GM21526 (cell line): ENCODE data around the gene KLHL4.
"Not testable (repeated sequence)": the region's sequence is repeated elsewhere in the genome, so short reads cannot be mapped to it uniquely, and the experiment has no call there.

Experiments
- ATAC-seq: cut with Tn5 transposase; IDR thresholded peaks from one replicate; pipeline ENCODE4 v1.9.1; 2021; ENCODE audit warnings: moderate library complexity; ENCODE audit not compliant: unreplicated experiment, low FRiP score

KLHL4 gene

DNA sequence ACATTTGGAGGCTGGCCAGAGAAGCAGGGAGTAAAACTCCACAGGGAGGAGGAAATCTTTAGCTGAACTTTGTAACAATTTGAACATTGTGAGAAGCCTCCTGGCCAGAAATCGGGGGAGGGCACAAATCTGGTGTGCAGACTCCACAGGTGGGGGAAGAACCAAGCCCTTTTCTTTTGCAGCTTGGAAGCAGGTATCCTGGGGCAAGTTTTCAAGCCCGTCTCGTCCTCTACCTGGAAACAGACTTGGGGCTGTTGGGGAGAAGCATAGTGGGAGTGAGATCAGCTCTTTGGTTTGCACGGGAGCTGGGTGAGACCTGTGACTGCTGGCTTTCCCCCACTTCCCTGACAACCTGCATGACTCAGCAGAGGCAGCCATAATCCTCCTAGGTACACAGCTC is 123.8 kb downstream of the KLHL4 start:
- not testable (repeated sequence) for ATAC-seq

DNA sequence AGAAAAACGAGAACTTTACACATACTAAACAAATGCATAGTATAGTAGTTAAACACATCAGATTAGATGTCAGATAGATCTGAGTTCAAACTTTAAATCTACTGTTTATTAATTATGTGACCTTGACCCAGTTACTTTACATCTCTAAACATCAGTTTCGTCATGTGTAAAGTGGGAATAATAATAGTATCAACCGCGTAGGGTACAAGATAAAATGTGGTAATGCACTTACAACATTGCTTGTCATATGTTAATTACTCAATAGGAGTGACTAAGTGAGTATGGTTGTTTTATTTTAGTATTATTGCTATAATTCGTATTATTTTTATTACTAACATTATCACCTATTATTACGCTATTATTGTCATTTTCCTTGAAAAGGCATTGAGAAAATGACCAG is 144.2 kb downstream of the KLHL4 start:
- ATAC-seq, result no peak

DNA sequence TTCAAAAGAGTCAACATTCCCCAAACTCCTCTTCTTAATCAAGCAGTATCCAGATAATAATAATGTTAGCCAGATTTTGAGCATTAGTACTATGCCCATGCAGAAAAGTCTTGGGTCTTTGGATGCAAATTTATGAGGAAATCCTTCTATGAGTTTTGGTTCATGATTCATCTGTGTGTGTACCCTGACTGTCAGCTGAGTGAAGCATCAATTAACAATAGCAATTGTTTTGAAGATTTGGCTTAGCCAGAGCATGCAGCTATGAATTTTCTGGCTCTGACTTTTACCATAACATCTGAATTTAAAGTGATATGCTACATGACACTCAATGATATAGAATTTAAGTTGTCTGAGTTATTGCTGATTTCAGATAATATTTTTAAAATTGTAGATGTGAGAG is 145.8 kb downstream of the KLHL4 start:
- ATAC-seq, result no peak

DNA sequence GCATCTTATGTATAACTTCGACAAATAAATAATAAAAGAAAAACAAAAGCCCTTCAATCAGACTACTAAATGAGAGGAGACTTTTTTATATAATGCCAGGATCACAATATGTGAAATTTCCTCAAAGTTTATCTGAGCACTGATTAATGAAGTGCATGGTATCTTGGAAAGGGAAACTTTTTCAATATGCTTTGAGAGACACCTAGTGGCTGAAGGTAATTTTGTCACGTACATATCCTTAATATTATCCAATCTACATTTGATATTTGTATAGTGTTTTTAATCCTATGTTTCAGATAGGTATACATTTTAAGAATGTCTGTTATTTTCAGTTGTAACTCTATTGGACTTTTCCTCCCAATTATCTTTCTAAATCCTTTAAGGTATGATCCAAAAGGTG is 146.8 kb downstream of the KLHL4 start:
- ATAC-seq, result peak; percentile 66

DNA sequence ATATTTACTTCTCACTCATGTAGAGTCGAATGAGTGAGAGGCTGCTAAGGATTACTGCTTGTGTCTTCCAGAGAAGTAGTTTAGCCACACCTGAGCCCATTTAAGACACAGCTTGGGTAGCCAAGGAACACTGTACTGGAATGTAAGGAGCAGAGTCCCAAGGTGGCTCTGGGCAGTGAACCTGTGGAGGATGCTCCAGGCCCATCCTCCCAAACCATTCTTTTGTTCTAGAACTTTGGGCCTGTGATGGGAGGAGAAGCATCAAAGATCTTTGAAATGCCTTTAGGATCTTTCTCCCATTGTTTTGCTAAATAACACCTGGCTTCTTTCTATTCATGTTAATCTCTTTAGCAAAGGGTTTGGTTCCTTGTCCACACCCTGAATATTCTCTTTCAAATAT is 162.2 kb downstream of the KLHL4 start:
- no peak for ATAC-seq

DNA sequence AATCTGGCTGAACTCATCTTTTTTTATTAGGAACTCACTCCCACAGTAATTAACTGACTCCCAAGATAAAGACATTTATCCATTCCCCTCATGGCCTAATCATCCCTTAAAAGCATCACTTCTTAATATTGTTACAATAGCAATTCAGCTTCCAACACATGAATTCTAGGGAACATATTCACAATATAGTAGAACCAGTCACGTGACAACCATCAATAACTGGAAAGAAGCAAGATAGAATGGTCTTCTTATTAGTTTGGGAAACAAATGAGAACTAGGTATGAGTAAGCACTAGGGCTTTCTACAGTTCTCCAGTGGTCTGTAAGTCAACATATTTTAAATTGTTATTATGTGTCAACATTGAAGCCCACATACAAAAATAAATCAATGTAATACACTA is 170.1 kb downstream of the KLHL4 start:
- no peak for ATAC-seq

DNA sequence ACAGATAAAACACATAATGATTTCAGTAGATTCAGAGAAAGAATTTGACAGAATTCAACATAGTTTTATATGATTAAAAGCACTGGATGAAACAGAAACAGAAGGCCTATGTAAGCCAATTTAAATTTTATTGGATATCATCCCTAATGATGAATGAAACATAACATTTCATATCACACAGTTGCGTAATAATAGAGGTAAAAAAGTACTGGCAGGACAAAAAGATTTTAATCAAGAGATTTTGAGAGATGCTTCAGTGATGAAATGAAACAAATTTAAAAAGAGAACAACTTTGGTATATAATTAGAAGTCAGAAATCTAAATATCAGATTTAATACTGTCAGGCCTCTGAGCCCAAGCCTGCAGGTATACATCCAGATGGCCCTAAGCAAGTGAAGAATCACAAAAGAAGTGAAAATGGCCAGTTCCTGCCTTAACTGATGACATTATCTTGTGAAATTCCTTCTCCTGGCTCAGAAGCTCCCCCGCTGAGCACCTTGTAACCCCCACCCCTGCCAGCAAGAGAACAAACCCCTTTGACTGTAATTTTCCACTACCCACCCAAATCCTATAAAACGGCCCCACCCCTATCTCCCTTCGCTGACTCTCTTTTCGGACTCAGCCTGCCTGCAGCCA is 170.6 kb downstream of the KLHL4 start:
- not testable (repeated sequence) for ATAC-seq

DNA sequence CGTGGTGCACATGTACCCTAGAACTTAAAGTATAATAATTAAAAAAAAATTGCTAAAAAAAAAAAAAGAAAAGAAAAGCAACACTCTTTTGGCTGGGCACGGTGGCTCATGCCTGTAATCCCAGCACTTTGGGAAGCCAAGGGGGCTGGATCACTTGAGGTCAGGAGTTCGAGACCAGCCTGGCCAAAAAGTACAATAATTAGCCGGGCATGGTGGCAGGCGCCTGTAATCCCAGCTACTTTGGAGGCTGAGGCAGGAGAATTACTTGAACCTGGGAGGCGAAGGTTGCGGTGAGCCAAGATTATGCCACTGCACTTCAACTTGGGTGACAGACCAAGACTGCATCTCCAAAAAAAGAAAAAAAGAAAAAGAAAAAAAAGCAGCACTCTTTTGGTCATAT is 171.6 kb downstream of the KLHL4 start:
- not testable (repeated sequence) for ATAC-seq

DNA sequence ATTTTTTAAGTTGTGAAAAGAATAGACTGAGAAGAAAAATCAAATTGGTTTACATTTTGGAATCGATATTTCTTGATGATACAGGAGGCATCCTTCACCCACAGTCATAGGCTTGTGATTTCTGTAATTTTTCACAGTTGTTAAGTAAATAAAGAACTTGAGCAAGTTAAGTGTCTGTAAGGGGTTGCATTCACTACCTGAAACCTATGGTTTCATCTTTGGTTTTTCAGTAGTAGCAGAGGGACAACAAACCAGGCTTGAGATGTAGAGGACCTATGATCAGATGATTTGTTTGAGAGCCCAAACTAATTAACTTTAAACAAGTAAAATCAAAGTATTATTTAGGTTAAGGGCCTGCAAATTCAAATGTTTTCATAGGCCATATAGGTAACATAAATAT is 175.6 kb downstream of the KLHL4 start:
- no peak for ATAC-seq

DNA sequence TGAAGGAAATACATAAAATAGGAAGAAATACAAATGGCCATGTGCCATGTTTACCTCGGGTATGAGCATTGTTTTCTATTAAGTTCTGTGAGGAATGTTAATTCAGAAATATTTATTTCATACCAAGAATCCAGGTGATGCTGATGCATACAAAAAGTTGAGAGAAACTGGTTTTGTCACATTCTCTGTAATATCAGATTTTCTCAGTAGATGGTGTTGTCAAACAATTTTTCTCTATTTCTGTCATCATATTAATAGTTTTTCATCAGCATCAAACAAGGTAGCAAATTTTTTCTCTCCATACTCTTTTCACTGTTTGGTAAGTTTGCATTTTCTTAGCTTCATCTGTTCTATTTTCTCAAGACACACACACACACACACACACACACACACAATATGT is 179.8 kb downstream of the KLHL4 start:
- ATAC-seq, result no peak

DNA sequence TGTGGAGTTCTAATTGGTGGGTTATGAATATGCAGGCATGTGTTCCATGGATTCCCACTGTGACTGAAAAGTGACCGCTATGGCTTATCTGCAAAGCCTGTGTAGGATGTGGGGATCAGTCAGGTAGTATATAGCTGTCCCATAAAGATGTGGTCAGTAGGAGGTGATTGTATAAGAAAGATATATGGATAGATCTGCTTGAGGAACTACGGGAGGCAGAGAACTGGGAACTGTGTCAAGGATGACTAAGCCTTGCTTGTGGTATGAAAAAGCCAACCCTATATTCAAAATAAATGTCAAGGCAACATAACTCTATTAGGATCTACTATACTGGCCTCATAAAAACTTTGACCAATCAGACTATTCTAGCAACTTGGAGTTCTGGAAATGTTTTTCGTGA is 185.2 kb downstream of the KLHL4 start:
- no peak for ATAC-seq

DNA sequence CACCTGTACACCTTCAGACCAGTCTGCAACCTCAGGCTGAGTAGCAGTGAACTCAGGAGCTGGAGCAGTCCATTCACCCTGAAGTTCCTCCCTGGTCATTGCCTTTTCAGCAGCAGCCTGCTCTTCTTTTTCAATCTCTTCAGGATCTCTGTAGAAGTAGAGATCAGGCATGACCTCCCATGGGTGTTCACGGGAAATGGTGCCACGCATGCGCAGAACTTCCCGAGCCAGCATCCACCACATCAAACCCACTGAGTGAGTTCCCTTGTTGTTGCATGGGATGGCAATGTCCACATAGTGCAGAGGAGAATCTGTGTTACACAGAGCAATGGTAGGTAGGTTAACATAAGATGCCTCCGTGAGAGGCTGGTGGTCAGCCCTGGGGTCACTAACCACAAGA is 185.9 kb downstream of the KLHL4 start:
- not testable (repeated sequence) for ATAC-seq

DNA sequence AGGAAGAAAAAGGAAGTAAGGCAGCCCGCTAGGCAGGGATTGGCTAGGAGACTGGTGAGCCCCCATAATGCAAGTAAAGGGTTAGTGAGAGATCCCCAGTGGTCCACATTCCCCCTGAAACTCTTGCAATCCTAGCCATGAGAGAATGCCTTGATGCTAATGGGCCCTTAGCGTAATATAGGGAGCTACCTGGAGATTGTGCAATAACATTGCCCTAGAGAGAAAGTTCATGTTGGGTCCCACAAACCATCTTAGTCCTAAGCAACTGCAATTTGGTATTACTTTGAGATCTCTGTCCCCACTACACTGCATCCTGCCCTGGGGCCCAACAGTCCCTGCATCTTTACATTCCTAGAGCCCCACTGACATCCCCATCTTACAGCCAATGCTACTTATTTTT is 188.5 kb downstream of the KLHL4 start:
- no peak for ATAC-seq

DNA sequence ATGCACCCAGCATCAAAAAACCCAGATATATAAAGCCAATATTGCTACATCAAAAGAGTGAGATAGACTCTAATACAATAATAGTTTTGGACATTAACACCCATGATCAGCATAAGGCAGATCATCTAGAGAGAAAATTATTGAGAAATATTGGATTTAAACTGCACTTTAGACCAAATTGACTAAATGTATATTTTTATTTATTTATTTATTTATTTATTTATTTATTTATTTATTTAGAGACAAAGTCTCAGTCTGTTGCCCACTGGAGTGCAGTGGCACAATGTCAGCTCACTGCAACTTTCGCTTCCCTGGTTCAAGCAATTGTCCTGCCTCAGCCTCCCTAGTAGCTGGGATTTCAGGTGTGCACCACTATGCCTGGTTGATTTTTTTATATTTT is 193.0 kb downstream of the KLHL4 start:
- ATAC-seq, result no peak
